ENCODE measurements around the gene ALDH3B2.

ALDH3B2 gene

GRCh38 chr11:67700548-67701262 lies 26.3 kb upstream of the ALDH3B2 start (continued):
- TF ChIP-seq PATZ1 (tag by site-specific recombination; IDR thresholded peaks at IDR 0.05) (0 out of 2 replicates have a peak, but pooled peaks have one; percentile 10), ZNF629 (tag by site-specific recombination; IDR thresholded peaks at IDR 0.05) (peak; percentile 73), ZNF529 (tag by site-specific recombination; IDR thresholded peaks at IDR 0.05; ENCODE audit: insufficient replicate concordance) (no peak), INSM2 (tag by site-specific recombination; IDR thresholded peaks at IDR 0.05) (peak; percentile 83), HIC1 (tag by site-specific recombination; IDR thresholded peaks at IDR 0.05) (0 out of 2 replicates have a peak, but pooled peaks have one; percentile 33), ZNF768 (tag by site-specific recombination; IDR thresholded peaks at IDR 0.05) (no peak), IKZF3 (tag by site-specific recombination; IDR thresholded peaks at IDR 0.05) (no peak), ZNF596 (tag by site-specific recombination; IDR thresholded peaks at IDR 0.05) (no peak), KLF8 (tag by site-specific recombination; IDR thresholded peaks at IDR 0.05) (peak; percentile 42; the same call in 1 of the 2 replicates), OSR2 (tag by site-specific recombination; IDR thresholded peaks at IDR 0.05) (peak; percentile 79), ZNF280C (tag by site-specific recombination; IDR thresholded peaks at IDR 0.05) (no peak), ZNF488 (tag by site-specific recombination; IDR thresholded peaks at IDR 0.05) (no peak), YY1 (tag by site-specific recombination; IDR thresholded peaks at IDR 0.05) (no peak), ZNF311 (tag by site-specific recombination; IDR thresholded peaks at IDR 0.05; ENCODE audit: borderline replicate concordance) (no peak), WT1 (tag by site-specific recombination; IDR thresholded peaks at IDR 0.05) (peak; percentile 61)

- H3K36me3 ChIP-seq (ENCODE audit: control insufficient read depth in 2 of 2, insufficient read depth in 1 of 2, low read length in 2 of 2), result no peaks in the 10 kb centered on the region
- CTCF ChIA-PET, result interaction anchor here (0.9 to 2.4 kb wide), 2 partner anchors 9 to 26 kb away, joined by 3 to 12 read pairs; no protein-coding TSS in a partner anchor
- POLR2A ChIA-PET, result no interaction called here
- H3K4me1 ChIP-seq (ENCODE audit: control insufficient read depth, insufficient read depth, low read length), result 0 out of 2 replicates have a peak, but pooled peaks cover 3% of the 10 kb centered on the region
- H3K27ac ChIP-seq (ENCODE audit: extremely low read depth, low read depth, low read length), result no peak overlapping the region
- H3K4me3 ChIP-seq (ENCODE audit: low read depth, low read length), result no peak overlapping the region
- no peaks in the 10 kb centered on the region for H3K9me3 ChIP-seq (ENCODE audit: control insufficient read depth, insufficient read depth, low read depth, low read length)
- TF ChIP-seq ZBTB48 (tag by site-specific recombination; IDR thresholded peaks at IDR 0.05) (no peak), ZNF654 (tag by site-specific recombination; IDR thresholded peaks at IDR 0.05; ENCODE audit: low read depth) (no peak), KLF7 (tag by site-specific recombination; IDR thresholded peaks at IDR 0.05; ENCODE audit: borderline replicate concordance) (no peak), ZNF596 (tag by site-specific recombination; IDR thresholded peaks at IDR 0.05) (no peak), ZNF658 (tag by site-specific recombination; IDR thresholded peaks at IDR 0.05) (no peak), ZNF521 (tag by site-specific recombination; IDR thresholded peaks at IDR 0.05) (no peak), ATF2 (tag by site-specific recombination; IDR thresholded peaks at IDR 0.05; ENCODE audit: low read depth) (no peak), ZNF391 (tag by site-specific recombination; IDR thresholded peaks at IDR 0.05; ENCODE audit: borderline replicate concordance, low read depth) (no peak), ZNF473 (tag by site-specific recombination; IDR thresholded peaks at IDR 0.05) (no peak), ZNF548 (tag by site-specific recombination; IDR thresholded peaks at IDR 0.05) (no peak)
Measured at GRCh38 chr11:67700141-67700540, 25.7 kb upstream of the ALDH3B2 start.
